Effector CD4-positive, alpha-beta T cell (primary cell): Measurements from ENCODE around the gene APBA3.
A peak's percentile ranks its signal among the peaks of the same experiment; 100 is the strongest.

ENCODE experiments used
- DNase-seq: peaks from one replicate; pipeline ENCODE4 v3.0.0-alpha.2; 2020
- total RNA-seq: gene quantifications from one replicate; lab custom pipeline; 2026; lab: John Stamatoyannopoulos, UW

The APBA3 gene
- total RNA-seq, result 65.7 reads per million, percentile 74 among the genes with 10 or more reads in this experiment

GRCh38 chr19:3761382-3762129, at the start of gene APBA3:
TSS of gene APBA3 (minus strand) at chr19:3761692. CDS start at chr19:3760264, 1,428 bp downstream.
- DNase-seq, result peak; percentile 92

- DNase-seq, result no peak
Measured at GRCh38 chr19:3810708-3811355, 49.3 kb upstream of the APBA3 start.

GRCh38 chr19:3809881-3810707, 48.6 kb upstream of the APBA3 start:
- no peak for DNase-seq

- no peak for DNase-seq
Measured at GRCh38 chr19:3808420-3809143, 47.1 kb upstream of the APBA3 start.

GRCh38 chr19:3807574-3808354, 46.3 kb upstream of the APBA3 start:
- DNase-seq, result no peak

GRCh38 chr19:3807131-3807480, 45.6 kb upstream of the APBA3 start:
- no peak for DNase-seq

- no peak for DNase-seq
Measured at GRCh38 chr19:3805859-3806258, 44.4 kb upstream of the APBA3 start.

- DNase-seq, result no peak
Measured at GRCh38 chr19:3804429-3804828, 42.9 kb upstream of the APBA3 start.

- DNase-seq, result no peak
Measured at GRCh38 chr19:3803986-3804385, 42.5 kb upstream of the APBA3 start.

GRCh38 chr19:3803114-3803888, 41.8 kb upstream of the APBA3 start:
- DNase-seq, result no peak

GRCh38 chr19:3801412-3802096, 40.1 kb upstream of the APBA3 start:
- peak; percentile 37 for DNase-seq

GRCh38 chr19:3800996-3801395, 39.5 kb upstream of the APBA3 start:
- DNase-seq, result no peak

- DNase-seq, result no peak
Measured at GRCh38 chr19:3798137-3798536, 36.6 kb upstream of the APBA3 start.

GRCh38 chr19:3796358-3796757, 34.9 kb upstream of the APBA3 start:
- DNase-seq, result no peak

GRCh38 chr19:3793799-3794198, 32.3 kb upstream of the APBA3 start:
- DNase-seq, result no peak

- no peak for DNase-seq
Measured at GRCh38 chr19:3792114-3792513, 30.6 kb upstream of the APBA3 start.

- DNase-seq, result no peak
Measured at GRCh38 chr19:3790941-3791340, 29.4 kb upstream of the APBA3 start.

GRCh38 chr19:3790209-3790734, 28.8 kb upstream of the APBA3 start:
- no peak for DNase-seq

GRCh38 chr19:3788996-3789778, 27.7 kb upstream of the APBA3 start:
- no peak for DNase-seq
